HG03575 (cell line): Measurements from ENCODE around the gene CNTNAP2.
"Not testable (repeated sequence)": the region's sequence is repeated elsewhere in the genome, so short reads cannot be mapped to it uniquely, and the experiment has no call there.

Experiments
- ATAC-seq: cut with Tn5 transposase; IDR thresholded peaks from one replicate; pipeline ENCODE4 v1.9.1; 2021; ENCODE audit not compliant: unreplicated experiment, insufficient number of reproducible peaks, low FRiP score; ENCODE audit errors: extremely low read depth

CNTNAP2 gene

DNA sequence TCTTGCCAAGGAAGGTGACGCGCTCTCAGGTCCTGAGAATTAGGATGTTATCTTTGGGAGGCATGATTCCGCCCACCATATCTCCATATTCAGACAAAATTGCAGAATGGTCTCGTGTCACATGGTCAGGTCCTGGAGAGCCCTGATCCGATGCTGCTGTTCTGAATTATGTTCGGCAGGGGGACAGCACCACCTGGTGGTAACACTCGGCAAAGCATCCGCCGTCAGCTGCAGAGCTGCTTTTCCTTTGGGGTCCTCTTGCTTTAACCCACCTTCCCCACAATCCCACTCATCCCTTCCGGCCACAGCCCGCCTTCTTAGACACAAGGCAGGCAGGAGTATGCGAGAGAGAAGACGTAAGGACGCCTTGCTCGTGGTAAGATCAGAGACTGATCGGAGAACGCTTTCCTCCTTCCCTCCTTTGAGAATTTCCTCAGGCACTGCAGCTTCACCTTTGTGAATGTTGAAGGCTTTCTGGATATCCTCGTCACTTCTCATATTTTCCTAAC is 2146.2 kb downstream of the CNTNAP2 start:
- no peak for ATAC-seq

DNA sequence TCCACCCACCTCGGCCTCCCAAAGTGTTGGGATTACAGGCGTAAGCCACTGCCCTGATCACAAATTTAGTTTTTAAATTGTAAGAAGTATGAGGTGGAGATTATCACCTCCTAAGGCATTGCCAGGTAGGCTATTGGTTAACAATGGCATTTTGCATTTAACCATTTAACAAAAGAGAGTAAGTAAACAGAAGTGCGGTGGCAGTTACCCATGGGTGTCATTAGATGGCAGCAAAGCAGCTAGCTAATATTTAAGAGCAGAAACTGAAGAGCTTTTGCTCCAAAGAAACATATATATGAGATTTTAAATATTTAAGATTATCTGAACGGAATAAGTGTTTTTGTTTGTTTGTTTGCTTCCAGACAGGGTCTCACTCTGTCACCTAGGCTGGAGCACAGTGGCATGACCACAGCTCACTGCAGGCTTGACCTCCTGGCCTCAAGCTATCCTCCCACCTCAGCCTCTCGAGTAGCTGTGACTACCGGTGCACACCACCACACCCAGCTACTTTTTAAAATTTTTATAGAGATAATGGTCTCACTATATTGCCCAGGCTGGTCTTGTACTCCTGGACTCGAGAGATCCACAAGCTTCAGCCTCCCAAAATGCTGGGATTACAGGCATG is 2148.4 kb downstream of the CNTNAP2 start:
- ATAC-seq = no peak

DNA sequence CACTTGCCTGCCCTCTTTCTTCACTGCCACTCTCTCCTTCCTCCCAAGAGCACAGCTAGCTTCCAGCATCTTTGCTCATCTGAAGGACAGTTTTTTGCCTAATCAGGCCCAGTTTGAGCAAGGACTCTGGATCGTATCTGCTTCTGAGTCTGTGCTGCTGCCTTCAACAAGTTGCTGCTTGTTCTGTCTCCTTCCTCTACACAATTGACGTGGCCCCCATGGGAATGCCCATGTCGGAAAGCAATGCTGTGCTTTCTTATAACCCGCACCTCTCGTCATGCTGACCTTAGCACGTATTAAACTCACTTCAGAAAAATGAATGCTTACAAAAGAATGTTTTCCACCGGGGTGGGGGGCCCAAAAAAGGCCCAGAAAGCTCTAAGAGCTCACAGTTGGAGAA is 2149.3 kb downstream of the CNTNAP2 start:
- no peak for ATAC-seq

DNA sequence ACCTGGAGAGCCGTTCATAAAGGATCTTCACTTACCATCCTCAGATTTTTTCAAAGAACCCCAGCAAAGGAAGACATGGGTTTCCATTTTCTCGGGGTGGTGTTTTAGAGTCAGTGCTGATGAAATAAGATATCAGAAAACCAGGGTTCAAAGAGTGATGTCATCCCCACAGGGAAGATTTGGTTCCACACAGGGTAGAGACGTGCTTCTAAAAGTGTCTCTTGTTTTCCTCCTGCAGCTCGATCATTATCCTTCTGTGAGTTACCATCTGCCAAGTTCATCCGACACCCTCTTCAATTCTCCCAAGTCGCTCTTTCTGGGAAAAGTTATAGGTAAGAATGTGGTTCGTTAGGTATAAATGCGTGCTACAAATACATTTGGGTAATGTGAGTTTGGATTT is 2150.2 kb downstream of the CNTNAP2 start:
- ATAC-seq = no peak

DNA sequence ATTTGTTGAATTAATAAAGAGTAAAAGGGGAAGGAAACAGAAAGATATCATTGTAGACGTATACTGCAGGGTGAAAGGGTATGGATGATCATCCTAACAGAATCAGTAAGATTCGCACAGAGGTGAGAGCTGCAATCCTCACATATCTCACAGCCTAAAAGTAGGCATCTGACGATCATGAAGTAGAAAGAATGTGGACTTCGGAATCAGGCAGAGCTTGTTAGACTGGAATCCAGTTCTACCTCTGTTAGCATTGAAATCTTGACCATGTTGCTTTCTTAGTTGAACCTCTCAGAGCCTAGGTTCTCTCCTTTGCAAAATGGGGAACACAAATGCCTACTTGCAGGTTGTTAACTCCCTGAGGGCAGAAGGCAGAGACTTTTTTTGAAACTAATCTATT is 2154.0 kb downstream of the CNTNAP2 start:
- ATAC-seq = no peak

DNA sequence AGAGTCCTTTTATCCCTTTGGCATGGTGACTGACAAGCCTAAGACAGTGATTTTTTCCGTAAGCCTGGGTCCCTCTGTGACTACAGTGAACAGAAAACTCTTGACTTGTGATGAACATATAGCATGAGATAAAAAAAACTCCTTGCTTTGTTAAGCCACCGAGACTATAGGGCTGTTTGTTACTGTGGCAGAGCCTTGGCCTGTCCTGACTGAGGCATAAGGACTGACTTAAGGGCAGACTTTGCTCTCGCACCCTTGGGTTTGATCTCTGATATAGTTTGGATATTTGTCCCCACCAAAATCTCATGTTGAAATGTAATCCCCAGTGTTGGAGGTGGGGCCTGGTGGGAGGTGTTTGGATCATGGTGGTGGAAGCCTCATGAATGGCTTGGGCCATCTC is 2157.5 kb downstream of the CNTNAP2 start:
- ATAC-seq = no peak

DNA sequence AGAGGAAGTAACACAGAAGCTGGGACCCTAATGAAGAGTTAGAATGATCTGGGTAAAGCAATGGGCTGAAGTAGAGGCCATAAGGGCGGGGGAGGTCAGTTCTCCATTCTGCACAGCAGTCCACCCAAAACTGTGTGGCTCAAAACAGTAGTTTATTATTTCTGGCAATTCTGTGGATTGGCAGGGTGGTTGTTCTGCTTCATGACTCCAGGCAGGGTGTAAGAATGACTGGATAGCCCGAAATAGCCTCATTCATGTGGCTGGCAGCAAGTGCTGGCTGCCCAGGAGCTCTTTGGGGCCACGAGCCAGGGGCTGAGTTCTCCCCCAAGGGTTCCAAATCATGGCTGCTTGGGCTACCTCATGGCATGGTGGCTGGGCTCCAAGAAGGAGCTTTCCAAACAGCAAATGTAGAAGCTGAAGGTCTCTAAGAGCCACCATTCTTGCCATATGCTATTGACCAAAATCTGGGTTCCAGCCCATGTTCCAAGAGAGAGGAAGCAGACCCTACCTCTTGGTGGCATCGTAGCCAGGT is 2158.8 kb downstream of the CNTNAP2 start:
- ATAC-seq = no peak

DNA sequence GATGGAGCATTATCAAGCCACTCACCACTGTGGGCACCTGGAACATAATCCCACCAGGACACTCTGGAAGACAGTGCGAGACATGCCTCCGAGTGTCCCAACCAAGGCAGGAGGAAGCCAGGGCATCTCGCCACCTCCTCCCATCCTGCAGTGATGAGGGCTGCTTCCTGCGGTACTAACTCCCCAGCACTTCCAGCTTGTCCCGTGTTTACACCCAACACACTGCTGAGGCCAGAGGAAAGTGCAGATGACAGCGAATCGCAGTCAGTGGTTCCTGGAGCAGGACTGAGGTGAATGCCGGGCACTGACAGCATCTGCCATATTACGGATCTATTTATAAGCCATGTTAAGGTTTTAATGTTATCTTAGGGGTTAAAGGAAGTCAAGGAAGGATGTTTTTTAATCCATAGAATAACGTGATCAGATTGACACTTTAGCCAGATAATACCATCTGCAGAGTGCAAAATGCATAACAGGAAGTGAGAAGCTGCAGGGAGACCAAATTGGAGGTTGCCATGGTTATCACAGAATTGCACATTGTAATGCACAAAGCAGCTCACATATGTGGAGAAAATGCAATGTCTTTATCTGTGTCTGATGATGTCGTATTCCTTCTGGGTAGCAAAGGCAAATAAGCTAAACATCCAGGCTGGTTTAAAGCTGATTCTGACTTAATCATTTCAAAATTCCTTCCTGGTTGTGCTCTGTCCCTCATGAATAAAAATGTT is 2159.9 kb downstream of the CNTNAP2 start:
- no peak for ATAC-seq

DNA sequence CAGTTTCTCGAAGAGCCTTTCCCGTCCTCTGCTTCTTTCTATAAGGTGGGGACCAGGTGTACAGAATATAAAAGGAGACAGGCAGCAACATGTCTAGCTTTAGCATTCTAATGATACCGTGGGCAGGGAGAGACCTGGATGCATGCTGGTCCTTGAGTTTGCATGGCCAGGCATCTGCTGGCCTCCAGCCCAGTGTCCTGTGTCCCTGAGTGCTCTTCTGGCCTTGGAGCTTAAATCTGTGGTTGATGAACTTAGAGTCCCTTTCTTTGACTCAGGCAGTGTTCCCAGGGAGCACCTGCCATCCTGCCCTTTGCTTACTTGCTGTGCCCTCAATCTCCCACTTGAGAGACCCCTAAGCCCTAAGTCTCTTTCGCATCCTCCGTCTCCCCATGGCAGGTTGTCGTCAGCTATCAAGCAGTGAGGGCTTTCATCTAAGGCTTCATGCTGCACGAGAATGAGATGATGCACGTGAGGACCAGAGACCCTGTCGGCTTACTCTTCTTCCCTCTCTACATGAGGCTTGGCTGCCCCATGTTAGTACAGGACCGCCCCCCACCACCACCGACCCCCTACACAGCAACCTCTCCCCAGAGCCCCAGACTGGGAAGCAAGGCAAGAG is 2160.6 kb downstream of the CNTNAP2 start:
- ATAC-seq = no peak

DNA sequence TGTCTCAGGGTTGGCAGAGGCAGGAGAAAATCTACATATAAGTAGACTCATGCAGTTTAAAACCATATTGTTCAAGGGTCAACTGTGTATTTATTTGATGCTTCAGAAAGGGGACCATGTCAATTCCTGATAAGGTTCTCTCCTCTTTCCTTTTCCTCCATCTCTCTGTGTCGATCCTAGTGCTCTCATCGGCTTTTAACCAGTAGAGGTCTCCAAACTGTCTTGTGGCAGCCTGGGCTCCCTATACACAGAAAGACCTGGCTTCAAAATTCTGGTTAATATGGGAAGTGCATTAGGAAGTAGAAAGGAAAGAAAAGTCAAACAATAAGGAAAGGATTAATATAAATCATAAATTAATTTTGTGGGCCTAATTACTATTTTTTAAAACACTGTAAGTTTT is 2169.5 kb downstream of the CNTNAP2 start:
- ATAC-seq = no peak

DNA sequence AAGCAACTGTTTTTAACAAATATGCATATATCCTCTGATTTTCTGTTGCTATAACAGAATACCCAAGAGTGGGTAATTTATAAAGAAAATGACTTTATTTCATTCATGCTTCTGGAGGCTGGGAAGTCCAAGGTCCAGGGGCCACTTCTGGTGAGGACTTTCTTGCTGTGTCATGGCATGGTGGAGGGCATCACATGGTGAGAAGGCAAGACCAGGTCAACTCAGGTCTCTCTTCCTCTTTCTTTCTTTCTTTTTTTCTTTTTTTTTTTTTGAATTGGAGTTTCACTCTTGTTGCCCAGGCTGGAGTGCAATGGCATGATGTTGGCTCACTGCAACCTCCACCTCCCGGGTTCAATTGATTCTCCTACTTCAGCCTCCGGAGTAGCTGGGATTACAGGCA is 2170.9 kb downstream of the CNTNAP2 start:
- ATAC-seq = no peak

DNA sequence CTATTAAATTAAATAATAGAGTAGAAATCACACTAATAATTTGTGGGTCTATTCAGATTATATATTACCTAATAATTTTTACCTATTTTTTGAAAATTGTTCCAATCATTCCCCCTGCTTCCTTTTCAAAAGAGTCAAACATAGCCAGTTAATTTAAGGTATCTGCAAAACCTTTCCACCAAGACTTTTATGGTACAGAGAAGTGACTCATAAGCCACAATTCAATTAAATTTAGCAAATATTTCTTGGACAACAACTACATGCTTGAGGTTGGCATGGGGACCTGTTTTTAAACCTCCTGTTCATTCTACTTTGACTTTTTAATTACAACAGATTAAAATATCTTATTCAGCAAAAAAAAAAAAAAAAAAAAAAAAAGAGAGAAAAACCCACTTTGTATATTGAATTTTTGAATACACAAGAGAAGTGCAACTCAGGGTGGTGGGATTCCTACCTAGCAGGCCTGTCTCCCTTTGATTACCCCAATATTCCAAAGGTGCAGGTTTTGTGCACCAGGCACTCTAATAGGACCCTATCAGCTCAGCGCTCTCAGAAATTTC is 2172.1 kb downstream of the CNTNAP2 start:
- no peak for ATAC-seq

DNA sequence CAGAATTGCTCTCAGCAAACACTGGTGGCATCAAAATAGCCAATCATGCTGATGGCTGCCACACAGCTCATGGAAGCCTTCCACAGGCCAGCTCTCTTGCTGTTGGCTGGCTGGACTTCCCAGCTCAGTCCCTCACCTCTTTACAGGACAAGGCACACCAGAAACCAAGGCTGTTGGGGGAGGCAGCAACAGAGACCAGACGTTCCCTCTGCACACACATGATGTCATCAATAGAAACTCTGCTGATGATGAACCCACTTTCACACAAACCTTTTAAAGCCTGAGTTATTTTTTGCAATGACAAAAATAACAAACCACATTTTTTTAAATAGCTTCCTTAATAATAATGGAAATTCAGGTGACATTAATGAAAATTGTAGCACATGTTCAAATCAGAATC is 2173.0 kb downstream of the CNTNAP2 start:
- ATAC-seq = no peak

DNA sequence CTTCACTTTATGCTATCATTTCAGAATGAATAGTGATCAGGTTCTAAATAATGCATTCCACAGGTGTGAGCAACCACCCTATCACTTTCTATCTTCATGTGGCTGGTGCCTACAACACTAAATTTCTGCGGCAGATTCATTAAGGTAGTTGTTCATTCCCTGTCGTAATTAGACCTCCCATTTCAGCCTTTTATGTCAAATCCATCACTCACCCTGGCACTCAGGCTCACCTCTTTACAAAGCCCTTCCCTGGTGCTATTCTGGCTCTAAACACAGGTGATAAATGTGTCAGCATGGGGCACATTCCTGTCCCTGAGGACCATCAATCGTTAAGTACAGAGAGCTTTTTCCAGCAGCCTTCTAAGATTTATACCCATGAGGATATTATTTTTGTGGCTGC is 2173.9 kb downstream of the CNTNAP2 start:
- ATAC-seq = no peak

DNA sequence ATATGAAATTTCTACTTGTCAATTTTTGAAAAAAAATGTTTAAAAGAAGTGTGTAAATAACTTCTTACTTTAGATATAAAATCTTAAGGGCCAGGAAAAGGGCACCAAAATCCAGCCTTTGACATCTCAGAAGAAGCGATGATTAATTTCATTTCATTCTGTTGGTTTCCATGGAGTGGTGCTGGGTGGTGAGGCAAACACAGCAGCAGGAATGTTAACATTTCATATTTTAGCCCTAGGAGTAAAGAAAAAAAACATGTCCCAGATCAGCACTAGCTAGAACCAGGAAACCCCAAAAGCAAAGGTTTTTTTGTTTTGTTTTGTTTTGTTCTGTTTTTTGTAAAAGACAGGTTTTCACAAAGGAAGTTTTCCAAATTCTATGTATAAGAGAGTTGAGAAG is 2175.2 kb downstream of the CNTNAP2 start:
- ATAC-seq = no peak

DNA sequence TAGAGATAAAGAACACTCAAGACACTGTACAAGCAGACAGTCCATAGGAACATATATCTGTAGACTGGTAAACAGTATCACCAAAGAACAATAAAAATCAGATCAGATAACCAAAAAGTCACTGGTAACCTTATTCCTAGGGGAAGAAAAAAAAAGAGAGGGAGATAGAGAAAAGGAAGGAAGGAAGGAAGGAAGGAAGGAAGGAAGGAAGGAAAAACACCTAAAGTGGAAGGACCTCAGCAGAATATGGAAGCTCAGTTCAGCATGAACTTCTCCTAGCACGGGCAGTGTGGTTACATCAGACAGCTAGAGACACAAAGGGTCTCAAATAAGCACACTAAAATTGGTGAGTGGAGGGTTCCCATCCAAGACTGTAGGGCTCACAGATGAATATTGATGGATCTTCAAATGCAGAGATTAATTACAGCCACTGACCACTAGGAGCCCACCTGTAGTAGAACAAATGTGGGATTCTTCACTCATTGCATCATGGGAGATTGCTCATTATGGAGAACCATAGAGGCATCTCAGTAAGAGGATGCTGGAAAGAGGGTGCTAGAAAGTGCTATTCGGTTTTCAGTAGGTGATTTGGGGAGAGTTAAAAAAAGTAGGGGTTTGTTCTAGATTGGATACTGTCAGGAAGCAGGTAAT is 2180.5 kb downstream of the CNTNAP2 start:
- ATAC-seq = no peak

DNA sequence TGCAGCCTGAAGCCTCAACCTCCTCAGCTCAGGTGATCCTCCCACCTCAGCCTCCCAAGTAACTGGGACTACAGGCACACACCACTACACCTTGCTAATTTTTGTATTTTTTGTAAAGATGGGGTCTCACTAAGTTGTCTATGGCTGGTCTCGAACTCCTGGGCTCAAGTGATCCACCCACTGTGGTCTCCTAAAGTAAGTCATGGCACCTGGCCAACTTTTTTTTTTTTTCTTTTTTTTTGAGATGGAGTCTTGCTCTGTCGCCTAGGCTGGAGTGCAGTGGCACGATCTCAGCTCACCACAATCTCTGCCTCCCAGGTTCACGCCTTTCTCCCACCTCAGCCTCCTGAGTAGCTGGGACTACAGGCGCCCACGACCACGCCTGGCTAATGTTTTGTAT is 2182.2 kb downstream of the CNTNAP2 start:
- ATAC-seq = not testable (repeated sequence)

DNA sequence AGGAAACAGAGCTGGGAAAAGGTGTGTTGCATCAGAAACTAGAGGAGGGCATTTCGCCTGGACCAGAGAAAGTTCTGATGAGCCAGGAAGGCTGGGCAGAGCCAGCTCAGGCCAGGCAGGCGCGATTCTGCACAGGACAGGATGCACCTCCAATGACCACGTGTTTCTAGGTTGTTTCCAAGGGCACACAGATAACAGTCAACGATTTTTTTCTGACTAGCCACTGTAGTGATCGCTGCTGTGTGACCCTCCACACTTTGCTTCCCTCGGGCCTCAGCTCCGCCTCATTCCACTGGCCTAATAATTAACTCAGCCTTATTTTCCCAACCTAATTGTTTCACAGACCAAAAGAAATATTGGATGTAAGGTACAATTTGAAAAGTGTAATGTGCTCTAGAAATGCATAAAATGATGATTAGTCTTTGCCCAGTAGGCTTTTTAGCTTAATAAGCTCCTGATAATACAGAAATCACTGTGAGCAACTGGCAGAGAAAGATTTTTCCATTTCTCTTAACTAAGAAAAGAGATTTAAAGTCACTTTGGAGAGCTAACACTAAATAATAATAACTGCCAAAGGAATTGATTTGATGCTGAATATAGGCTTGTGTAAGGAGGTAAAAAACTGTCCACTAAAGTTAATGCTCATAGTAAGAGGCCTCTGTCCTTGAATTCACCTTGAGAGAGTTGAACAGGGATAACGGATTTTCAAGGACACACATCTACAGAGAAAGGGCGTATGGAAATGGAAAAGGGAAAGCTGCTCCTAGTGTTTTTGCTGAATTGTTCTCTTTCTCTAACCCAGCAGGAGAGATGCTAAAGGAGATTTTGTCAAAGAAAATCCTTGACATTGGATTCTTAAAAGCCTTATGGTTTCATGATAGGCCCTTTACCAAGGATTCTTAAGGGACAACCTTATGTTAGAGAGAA is 2183.0 kb downstream of the CNTNAP2 start:
- no peak for ATAC-seq
